C4-2B (cell line): ENCODE measurements around the gene ANKRD12.

ENCODE experiments used
- CTCF ChIP-seq: fragments of 450-650 bp; conservative IDR thresholded peaks from 2 replicates; pipeline ENCODE4 v1.5.1; 2017; ENCODE audit warnings: mild to moderate bottlenecking
- ZFX ChIP-seq: fragments of 450-650 bp; IDR thresholded peaks from 2 replicates; pipeline ENCODE4 v1.6.1; 2017

GRCh38 chr18:9117980-9118841 is 18.4 kb upstream of the ANKRD12 start:
- TF ChIP-seq CTCF, result no peak
- TF ChIP-seq ZFX, result no peak
